ENCODE data around the gene CHST9. TPM values are rescaled to one million over a fixed set of nuclear protein-coding genes. Genes with fewer than 3 reads are reported as not detected.

CHST9 gene
- total and polyA plus RNA-seq, 2 of the 13 experiments (the other 11 are each of a cell fraction or from before 2014, with no cell fraction given) = 3.2 to 9.6 TPM

DNA sequence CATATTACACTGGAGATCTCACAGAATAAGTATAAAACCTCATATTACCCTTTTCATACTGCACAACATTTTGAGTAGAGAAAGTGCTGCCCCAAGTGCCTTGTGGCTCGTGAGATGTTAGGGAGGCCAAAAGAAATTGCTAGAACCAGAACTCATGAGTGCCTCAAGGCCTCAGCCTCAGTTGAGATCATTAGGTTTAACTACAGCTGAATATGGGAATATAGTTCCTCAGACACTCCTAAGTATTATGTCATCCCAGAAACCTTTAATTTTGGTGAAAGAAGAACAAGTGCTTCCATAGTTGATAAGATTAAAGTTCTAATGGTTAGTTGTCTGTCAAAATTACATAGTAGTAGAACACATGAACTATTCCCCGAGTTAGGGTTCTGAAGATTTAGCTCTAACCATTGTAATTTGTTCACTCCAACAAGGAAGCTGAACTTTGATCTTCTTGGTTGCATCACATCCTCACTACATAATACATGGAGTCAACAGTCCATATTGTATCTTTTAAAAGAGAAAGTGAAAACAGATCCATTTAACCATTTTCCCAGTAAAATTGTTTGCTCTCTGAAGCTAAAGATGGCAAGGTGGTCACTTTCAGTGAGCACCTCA, 310.0 kb downstream of the CHST9 start (continued):
- TF ChIP-seq PAXIP1 (CRISPR knock-in tag; conservative IDR thresholded peaks at IDR 0.05) = peak; percentile 65
- no peak for TF ChIP-seq HNRNPLL (IDR thresholded peaks at IDR 0.05; ENCODE audit: low read depth, low read length, poor library complexity, severe bottlenecking)
- TF ChIP-seq KMT2B (CRISPR knock-in tag; IDR thresholded peaks at IDR 0.05) = no peak
- TF ChIP-seq DRAP1 (CRISPR knock-in tag; IDR thresholded peaks at IDR 0.05) = no peak
- TF ChIP-seq ZNF333 (CRISPR knock-in tag; IDR thresholded peaks at IDR 0.05; ENCODE audit: borderline replicate concordance) = no peak
- TF ChIP-seq TEAD2 (CRISPR knock-in tag; IDR thresholded peaks at IDR 0.05) = no peak
- TF ChIP-seq ZNF761 (CRISPR knock-in tag; conservative IDR thresholded peaks at IDR 0.05) = no peak
- no peak for TF ChIP-seq PAWR (CRISPR knock-in tag; IDR thresholded peaks at IDR 0.05; ENCODE audit: borderline replicate concordance)
- TF ChIP-seq SALL1 (CRISPR knock-in tag; IDR thresholded peaks at IDR 0.05) = no peak
- TF ChIP-seq, protein P1, sequence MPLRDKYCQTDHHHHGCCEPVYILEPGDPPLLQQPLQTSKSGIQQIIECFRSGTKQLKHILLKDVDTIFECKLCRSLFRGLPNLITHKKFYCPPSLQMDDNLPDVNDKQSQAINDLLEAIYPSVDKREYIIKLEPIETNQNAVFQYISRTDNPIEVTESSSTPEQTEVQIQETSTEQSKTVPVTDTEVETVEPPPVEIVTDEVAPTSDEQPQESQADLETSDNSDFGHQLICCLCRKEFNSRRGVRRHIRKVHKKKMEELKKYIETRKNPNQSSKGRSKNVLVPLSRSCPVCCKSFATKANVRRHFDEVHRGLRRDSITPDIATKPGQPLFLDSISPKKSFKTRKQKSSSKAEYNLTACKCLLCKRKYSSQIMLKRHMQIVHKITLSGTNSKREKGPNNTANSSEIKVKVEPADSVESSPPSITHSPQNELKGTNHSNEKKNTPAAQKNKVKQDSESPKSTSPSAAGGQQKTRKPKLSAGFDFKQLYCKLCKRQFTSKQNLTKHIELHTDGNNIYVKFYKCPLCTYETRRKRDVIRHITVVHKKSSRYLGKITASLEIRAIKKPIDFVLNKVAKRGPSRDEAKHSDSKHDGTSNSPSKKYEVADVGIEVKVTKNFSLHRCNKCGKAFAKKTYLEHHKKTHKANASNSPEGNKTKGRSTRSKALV (CRISPR knock-in tag; IDR thresholded peaks at IDR 0.05) = no peak
- TF ChIP-seq ZNF737 (CRISPR knock-in tag; IDR thresholded peaks at IDR 0.05; ENCODE audit: borderline replicate concordance) = no peak
- TF ChIP-seq FOXJ3 (CRISPR knock-in tag; IDR thresholded peaks at IDR 0.05; ENCODE audit: borderline replicate concordance) = peak; percentile 44; the same call in 1 of the 2 replicates
- TF ChIP-seq RELA (CRISPR knock-in tag; IDR thresholded peaks at IDR 0.05) = no peak
- TF ChIP-seq FOXK2 (IDR thresholded peaks at IDR 0.05) = no peak
- TF ChIP-seq ZBTB3 (CRISPR knock-in tag; IDR thresholded peaks at IDR 0.05; ENCODE audit: borderline replicate concordance, low read depth) = no peak
- no peak for TF ChIP-seq MNT (IDR thresholded peaks at IDR 0.05)
- TF ChIP-seq PHB2 (IDR thresholded peaks at IDR 0.05; ENCODE audit: partially characterized antibody) = no peak
- TF ChIP-seq ZNF652 (CRISPR knock-in tag; IDR thresholded peaks at IDR 0.05; ENCODE audit: borderline replicate concordance, low read depth) = peak; percentile 39; the same call in 1 of the 2 replicates
- peak; percentile 99 for TF ChIP-seq IRF2 (CRISPR knock-in tag; IDR thresholded peaks at IDR 0.05)
- TF ChIP-seq, protein P2, sequence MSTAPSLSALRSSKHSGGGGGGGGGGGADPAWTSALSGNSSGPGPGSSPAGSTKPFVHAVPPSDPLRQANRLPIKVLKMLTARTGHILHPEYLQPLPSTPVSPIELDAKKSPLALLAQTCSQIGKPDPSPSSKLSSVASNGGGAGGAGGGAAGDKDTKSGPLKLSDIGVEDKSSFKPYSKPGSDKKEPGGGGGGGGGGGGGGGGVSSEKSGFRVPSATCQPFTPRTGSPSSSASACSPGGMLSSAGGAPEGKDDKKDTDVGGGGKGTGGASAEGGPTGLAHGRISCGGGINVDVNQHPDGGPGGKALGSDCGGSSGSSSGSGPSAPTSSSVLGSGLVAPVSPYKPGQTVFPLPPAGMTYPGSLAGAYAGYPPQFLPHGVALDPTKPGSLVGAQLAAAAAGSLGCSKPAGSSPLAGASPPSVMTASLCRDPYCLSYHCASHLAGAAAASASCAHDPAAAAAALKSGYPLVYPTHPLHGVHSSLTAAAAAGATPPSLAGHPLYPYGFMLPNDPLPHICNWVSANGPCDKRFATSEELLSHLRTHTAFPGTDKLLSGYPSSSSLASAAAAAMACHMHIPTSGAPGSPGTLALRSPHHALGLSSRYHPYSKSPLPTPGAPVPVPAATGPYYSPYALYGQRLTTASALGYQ (CRISPR knock-in tag; IDR thresholded peaks at IDR 0.05) = no peak; the same call in 1 of the 2 replicates
- no peak for TF ChIP-seq ZNF816 (CRISPR knock-in tag; IDR thresholded peaks at IDR 0.05; ENCODE audit: borderline replicate concordance)
- TF ChIP-seq MEF2D (CRISPR knock-in tag; IDR thresholded peaks at IDR 0.05) = no peak
